Body of pancreas (tissue), 4 donors: ENCODE results near the gene LRG1. TPM values are rescaled to one million over a fixed set of nuclear protein-coding genes. Genes with fewer than 3 reads are reported as not detected.
A peak's percentile ranks its signal among the peaks of the same experiment; 100 is the strongest.

ENCODE experiments used
- ATAC-seq: fragments of 150-250 bp; one replicate; pipeline ENCODE4 v1.9.1; 2016
- DNase-seq, 4 donors: peaks; one replicate each; pipeline ENCODE4 v3.0.0-alpha.2; 2019
- H3K27ac ChIP-seq, 4 donors: fragments of 200-600 bp; sonication (generic); 1 replicate in 3 of 4; 2 replicates in 1 of 4; pipeline versions ENCODE4 v1.5.1 to v1.6.1; 2016 to 2019; ENCODE audit warnings: mild to moderate bottlenecking in 1 of 4, mixed read lengths in 1 of 4, moderate library complexity in 1 of 4
- H3K27me3 ChIP-seq, 2 donors: fragments of 200-600 bp; sonication (generic); one replicate each; pipeline ENCODE4 v1.6.0; 2016; ENCODE audit warnings: mild to moderate bottlenecking in 1 of 2
- H3K36me3 ChIP-seq, 2 donors: fragments of 200-600 bp; sonication (generic); replicated peaks in 1 of 2; 2 replicates each; pipeline ENCODE4 v1.5.1; 2016; ENCODE audit warnings: low read depth in 2 of 2; ENCODE audit not compliant: insufficient read depth in 1 of 2
- H3K4me1 ChIP-seq: fragments of 200-600 bp; sonication (generic); one replicate; pipeline ENCODE4 v1.6.0; 2016
- H3K4me3 ChIP-seq, 2 donors: fragments of 200-600 bp; sonication (generic); 1 replicate in 1 of 2; 2 replicates in 1 of 2; pipeline ENCODE4 v1.5.1; 2016 to 2019
- H3K9me3 ChIP-seq, 3 donors: fragments of 200-600 bp; sonication (generic); 1 replicate in 2 of 3; 2 replicates in 1 of 3; pipeline ENCODE4 v1.5.1; 2016
- CTCF ChIP-seq, 7 experiments: fragments of 450-650 bp in 4 of 7; fragments of 200-600 bp in 3 of 7; sonication (generic) in 3 of 7; IDR thresholded peaks; one replicate each; pipeline ENCODE4 v1.5.1; 2016 to 2019; ENCODE audit warnings: antibody characterized with exemption in 7 of 7
- POLR2A ChIP-seq, 3 donors: fragments of 450-650 bp; IDR thresholded peaks; one replicate each; pipeline ENCODE4 v1.6.1; 2016; ENCODE audit warnings: antibody characterized with exemption in 3 of 3, mild to moderate bottlenecking in 2 of 3
- WGBS, 2 donors: methylation state at CpG; one replicate each; pipeline ENCODE4 v1.1.5; 2017; 5-methylcytosine and 5-hydroxymethylcytosine counted together
- intact Hi-C: fragments of 100-400 bp; cut with DNase I; formaldehyde crosslinking; loops from one replicate; pipeline ENCODE4 v1.15.1; 2023
- total RNA-seq, 2 donors: library from RNA; depleted of rRNA; stranded (reverse); fragments of >200 nt; gene quantifications; one replicate each; pipeline ENCODE4 v1.1.0, GENCODE V29; 2016

Gene LRG1
- total RNA-seq, 2 donors from 2014 or later, result 8.8 to 21.1 TPM

- WGBS, 2 donors, result 78 to 84% methylated on average over 9 of the region's 9 CpGs
- DNase-seq (no peak), ATAC-seq (no peak)
- Histone ChIP-seq H3K36me3 (no peaks in the 10 kb centered on the region), H3K27ac (no peak overlapping the region), H3K4me3 (no peak overlapping the region), H3K9me3 (no peaks in the 10 kb centered on the region), H3K4me1 (peaks cover 9% of the 10 kb centered on the region), H3K27me3 (no peaks in the 10 kb centered on the region)
- intact Hi-C loops, result no loop called here
- no peak for TF ChIP-seq POLR2A (IDR thresholded peaks at IDR 0.05)
- no peak for TF ChIP-seq CTCF (IDR thresholded peaks at IDR 0.05)
Observed at GRCh38 chr19:4519521-4520277, 20.1 kb downstream of the LRG1 start.

GRCh38 chr19:4519172-4519496, 20.7 kb downstream of the LRG1 start:
- H3K4me3 ChIP-seq, result no peak overlapping the region
- no peak for DNase-seq
- H3K27ac ChIP-seq, result no peak overlapping the region
- intact Hi-C loops, result no loop called here
- peaks cover 9% of the 10 kb centered on the region for H3K4me1 ChIP-seq
- no peak for ATAC-seq
- H3K36me3 ChIP-seq, result no peaks in the 10 kb centered on the region
- WGBS, 2 donors, result 80 to 97% methylated on average over 4 to 5 of the region's 6 CpGs
- TF ChIP-seq POLR2A (IDR thresholded peaks at IDR 0.05) (no peak), CTCF (IDR thresholded peaks at IDR 0.05) (no peak)
- no peaks in the 10 kb centered on the region for H3K27me3 ChIP-seq
- no peaks in the 10 kb centered on the region for H3K9me3 ChIP-seq

GRCh38 chr19:4518345-4519171, 21.3 kb downstream of the LRG1 start, which contains the start of gene PLIN4:
TSS of gene PLIN4 (minus strand) at chr19:4518486. CDS start at chr19:4518272, 214 bp downstream.
- ATAC-seq (peak; percentile 64), DNase-seq (peak; percentile 41 to 81 (median 60))
- H3K27me3 ChIP-seq, result no peaks in the 10 kb centered on the region
- 74 to 83% methylated on average over 21 to 33 of the region's 34 CpGs for WGBS, 2 donors
- TF ChIP-seq CTCF (IDR thresholded peaks at IDR 0.05) (no peak), POLR2A (IDR thresholded peaks at IDR 0.05) (no peak)
- H3K4me1 ChIP-seq, result peaks cover 9% of the 10 kb centered on the region
- H3K4me3 ChIP-seq, result no peak within 1 kb of the TSS
- intact Hi-C loops, result no loop called here
- no peaks in the 10 kb centered on the region for H3K9me3 ChIP-seq
- H3K27ac ChIP-seq, result no peak within 1 kb of the TSS
- H3K36me3 ChIP-seq, result no peaks in the 10 kb centered on the region

GRCh38 chr19:4517451-4518057, 22.3 kb downstream of the LRG1 start:
- Histone ChIP-seq H3K4me3 (no peak overlapping the region), H3K9me3 (no peaks in the 10 kb centered on the region), H3K27ac (no peak overlapping the region), H3K27me3 (no peaks in the 10 kb centered on the region), H3K4me1 (peaks cover 9% of the 10 kb centered on the region), H3K36me3 (no peaks in the 10 kb centered on the region)
- DNase-seq (no peak), ATAC-seq (no peak)
- TF ChIP-seq CTCF (IDR thresholded peaks at IDR 0.05) (no peak), POLR2A (IDR thresholded peaks at IDR 0.05) (no peak)
- intact Hi-C loops, result no loop called here
- 70 to 87% methylated on average over 7 to 11 of the region's 24 CpGs for WGBS, 2 donors
